Cardiac fibroblast (primary cell): Measurements from ENCODE around the gene TLR10.

Experiments used
- DNase-seq, 2 donors: peaks; one replicate each; pipeline versions ENCODE4 v3.0.0 to v3.0.0-alpha.2; 2010; ENCODE audit warnings: low read depth in 2 of 2
- H3K4me3 ChIP-seq, 2 donors: replicated peaks in 1 of 2; 1 replicate in 1 of 2; 2 replicates in 1 of 2; pipeline ENCODE4 v1.5.1; 2011; ENCODE audit warnings: low read depth in 2 of 2, low read length in 2 of 2, mild to moderate bottlenecking in 2 of 2, moderate library complexity in 1 of 2
- TF ChIP-seq, protein P1 (sequence below): IDR thresholded peaks from one replicate; pipeline ENCODE4 v1.5.1; 2011; ENCODE audit warnings: low read depth, mild to moderate bottlenecking, low read length, inconsistent platforms

Gene TLR10

DNA sequence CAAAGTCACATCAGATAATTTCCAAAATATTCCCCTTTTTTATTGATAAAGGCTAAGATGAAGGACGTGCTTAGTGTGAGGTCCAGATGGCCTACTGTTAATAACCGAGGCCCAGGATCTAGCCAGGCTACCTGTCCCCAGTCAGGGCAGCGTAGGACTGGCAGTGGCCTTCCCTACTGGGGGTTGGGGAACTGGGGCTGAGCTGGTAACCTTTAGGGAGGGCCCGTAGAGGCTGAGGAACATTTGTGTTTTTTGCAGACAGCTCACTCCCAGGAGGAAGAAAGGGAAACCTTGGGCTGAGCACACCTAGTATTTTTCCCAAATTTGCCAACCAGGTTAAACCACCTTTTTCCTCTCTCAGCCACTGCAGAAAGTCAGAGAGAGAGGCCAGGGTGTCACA is 59.7 kb downstream of the TLR10 start:
- H3K4me3 ChIP-seq, result no peak overlapping the region
- DNase-seq, result no peak
- TF ChIP-seq, protein P1, sequence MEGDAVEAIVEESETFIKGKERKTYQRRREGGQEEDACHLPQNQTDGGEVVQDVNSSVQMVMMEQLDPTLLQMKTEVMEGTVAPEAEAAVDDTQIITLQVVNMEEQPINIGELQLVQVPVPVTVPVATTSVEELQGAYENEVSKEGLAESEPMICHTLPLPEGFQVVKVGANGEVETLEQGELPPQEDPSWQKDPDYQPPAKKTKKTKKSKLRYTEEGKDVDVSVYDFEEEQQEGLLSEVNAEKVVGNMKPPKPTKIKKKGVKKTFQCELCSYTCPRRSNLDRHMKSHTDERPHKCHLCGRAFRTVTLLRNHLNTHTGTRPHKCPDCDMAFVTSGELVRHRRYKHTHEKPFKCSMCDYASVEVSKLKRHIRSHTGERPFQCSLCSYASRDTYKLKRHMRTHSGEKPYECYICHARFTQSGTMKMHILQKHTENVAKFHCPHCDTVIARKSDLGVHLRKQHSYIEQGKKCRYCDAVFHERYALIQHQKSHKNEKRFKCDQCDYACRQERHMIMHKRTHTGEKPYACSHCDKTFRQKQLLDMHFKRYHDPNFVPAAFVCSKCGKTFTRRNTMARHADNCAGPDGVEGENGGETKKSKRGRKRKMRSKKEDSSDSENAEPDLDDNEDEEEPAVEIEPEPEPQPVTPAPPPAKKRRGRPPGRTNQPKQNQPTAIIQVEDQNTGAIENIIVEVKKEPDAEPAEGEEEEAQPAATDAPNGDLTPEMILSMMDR, result no peak
